ENCODE measurements around the gene C18orf63. TPM values are rescaled to one million over a fixed set of nuclear protein-coding genes. Genes with fewer than 3 reads are reported as not detected.

The C18orf63 gene
- total RNA-seq, 1 experiment from 2014 or later, result not detected

GRCh38 chr18:74277296-74277695, 38.3 kb upstream of the C18orf63 start:
- Histone ChIP-seq H3K4me3 (ENCODE audit: low read depth, low read length, poor library complexity, severe bottlenecking) (no peak overlapping the region), H3K27ac (ENCODE audit: low read depth, low read length, poor library complexity, severe bottlenecking) (no peak overlapping the region), H3K4me1 (ENCODE audit: insufficient read depth, low read length, poor library complexity, severe bottlenecking) (peaks cover 12% of the 10 kb centered on the region), H3K36me3 (ENCODE audit: insufficient read depth, low read length, poor library complexity, severe bottlenecking) (no peaks in the 10 kb centered on the region), H3K9me3 (ENCODE audit: low read depth, low read length, poor library complexity, severe bottlenecking) (no peaks in the 10 kb centered on the region), H3K27me3 (replicated peaks; ENCODE audit: insufficient read depth, low read depth, low read length, poor library complexity) (no peaks in the 10 kb centered on the region)
- no TSS peak for BruUV-seq (replicated peaks)
- ChIA-PET CTCF (no interaction called here), POLR2A (ENCODE audit: low non-redundant PET) (no interaction called here)
- DNase-seq (ENCODE audit: low spot score), result no peak
- no peak for TF ChIP-seq CTCF (conservative IDR thresholded peaks at IDR 0.05; ENCODE audit: low read depth, low read length)
- TF ChIP-seq EZH2 (IDR thresholded peaks at IDR 0.05; ENCODE audit: borderline replicate concordance, low read depth, low read length, poor library complexity, severe bottlenecking), result no peak
- intact Hi-C loops (cut with micrococcal nuclease; ENCODE audit: unreplicated experiment), result no loop called here

- H3K4me1 ChIP-seq (ENCODE audit: insufficient read depth, low read length, poor library complexity, severe bottlenecking), result peaks cover 12% of the 10 kb centered on the region
- no peak for TF ChIP-seq EZH2 (IDR thresholded peaks at IDR 0.05; ENCODE audit: borderline replicate concordance, low read depth, low read length, poor library complexity, severe bottlenecking)
- ChIA-PET CTCF (no interaction called here), POLR2A (ENCODE audit: low non-redundant PET) (no interaction called here)
- DNase-seq (ENCODE audit: low spot score), result no peak
- intact Hi-C loops (cut with micrococcal nuclease; ENCODE audit: unreplicated experiment), result no loop called here
- H3K27ac ChIP-seq (ENCODE audit: low read depth, low read length, poor library complexity, severe bottlenecking), result no peak overlapping the region
- BruUV-seq (replicated peaks), result no TSS peak
- no peaks in the 10 kb centered on the region for H3K36me3 ChIP-seq (ENCODE audit: insufficient read depth, low read length, poor library complexity, severe bottlenecking)
- no peak overlapping the region for H3K4me3 ChIP-seq (ENCODE audit: low read depth, low read length, poor library complexity, severe bottlenecking)
- H3K9me3 ChIP-seq (ENCODE audit: low read depth, low read length, poor library complexity, severe bottlenecking), result no peaks in the 10 kb centered on the region
- H3K27me3 ChIP-seq (replicated peaks; ENCODE audit: insufficient read depth, low read depth, low read length, poor library complexity), result no peaks in the 10 kb centered on the region
Measured at GRCh38 chr18:74278058-74278457, 37.6 kb upstream of the C18orf63 start.

- Histone ChIP-seq H3K27ac (ENCODE audit: low read depth, low read length, poor library complexity, severe bottlenecking) (no peak overlapping the region), H3K9me3 (ENCODE audit: low read depth, low read length, poor library complexity, severe bottlenecking) (no peaks in the 10 kb centered on the region), H3K36me3 (ENCODE audit: insufficient read depth, low read length, poor library complexity, severe bottlenecking) (no peaks in the 10 kb centered on the region), H3K4me1 (ENCODE audit: insufficient read depth, low read length, poor library complexity, severe bottlenecking) (peaks cover 12% of the 10 kb centered on the region), H3K27me3 (replicated peaks; ENCODE audit: insufficient read depth, low read depth, low read length, poor library complexity) (no peaks in the 10 kb centered on the region), H3K4me3 (ENCODE audit: low read depth, low read length, poor library complexity, severe bottlenecking) (no peak overlapping the region)
- intact Hi-C loops (cut with micrococcal nuclease; ENCODE audit: unreplicated experiment), result no loop called here
- ChIA-PET CTCF (no interaction called here), POLR2A (ENCODE audit: low non-redundant PET) (no interaction called here)
- DNase-seq (ENCODE audit: low spot score), result no peak
- TF ChIP-seq EZH2 (IDR thresholded peaks at IDR 0.05; ENCODE audit: borderline replicate concordance, low read depth, low read length, poor library complexity, severe bottlenecking), result no peak
- no peak for TF ChIP-seq CTCF (conservative IDR thresholded peaks at IDR 0.05; ENCODE audit: low read depth, low read length)
- BruUV-seq (replicated peaks), result no TSS peak
Measured at GRCh38 chr18:74278983-74279382, 36.7 kb upstream of the C18orf63 start.
